K562 (cell line): ENCODE results near the gene APOC4. TPM values are rescaled to one million over a fixed set of nuclear protein-coding genes. Genes with fewer than 3 reads are reported as not detected.

Source experiments
- polyA plus RNA-seq, 8 experiments: library from polyadenylated mRNA; depleted of rRNA in 4 of 8; stranded (reverse) in 5 of 8; unstranded in 3 of 8; fragments of >200 nt; fragmentation: Nextera tagmentation in 2 of 8; fragmentation: Illumina TruSeq in 1 of 8; extraction: Ambion mirVana in 2 of 8; extraction: Trizol in 1 of 8; gene quantifications; 2 replicates each; pipeline versions ENCODE4 v1.2.1 to v1.2.3, GENCODE V29; 2011 to 2014; ENCODE audit warnings: inconsistent platforms in 1 of 8, missing spikeins in 1 of 8
- total RNA-seq, 7 experiments: library from RNA; depleted of rRNA in 6 of 7; stranded (reverse); fragments of >200 nt in 6 of 7; fragmentation: Illumina TruSeq in 2 of 7; extraction: Trizol in 2 of 7; gene quantifications; 2 replicates each; pipeline versions ENCODE4 v1.2.1 to v1.2.3, GENCODE V29; 2011 to 2021; ENCODE audit warnings: low replicate concordance in 1 of 7

The APOC4 gene
- total and polyA plus RNA-seq, 9 of the 15 experiments (the other 6 are each of a cell fraction or from before 2014, with no cell fraction given) = 0.46 TPM; not detected in 8

Other genes with a start within 250 kb of the APOC4 start
Only the 7 nearest of the 18 such genes appear.
- 65.3 and 78.5 TPM in 2 replicates for gene NECTIN2, start 95.9 kb upstream of the APOC4 start, total RNA-seq (2014; rRNA removed)
- 29.8 and 34.9 TPM in 2 replicates for gene NECTIN2, start 95.9 kb upstream of the APOC4 start, total RNA-seq (2014; rRNA removed; fragmentation: Illumina TruSeq; extraction: Trizol)
- 33.8 and 36.5 TPM in 2 replicates for gene NECTIN2, start 95.9 kb upstream of the APOC4 start, total RNA-seq (2015; rRNA removed; fragmentation: Illumina TruSeq; extraction: Trizol)
- 83.6 and 84.8 TPM in 2 replicates for gene NECTIN2, start 95.9 kb upstream of the APOC4 start, total RNA-seq (2021)
- gene NECTIN2, start 95.9 kb upstream of the APOC4 start, polyA plus RNA-seq (2011; rRNA removed) = 32.7 and 73.0 TPM in 2 replicates
- gene NECTIN2, start 95.9 kb upstream of the APOC4 start, polyA plus RNA-seq (2014; fragmentation: Illumina TruSeq; extraction: Trizol) = 92.7 and 94.9 TPM in 2 replicates
- 1 to 10 TPM; 3.9 to 4.9 TPM for gene NECTIN2, start 95.9 kb upstream of the APOC4 start, polyA plus RNA-seq (2014; fragmentation: Nextera tagmentation; extraction: Ambion mirVana)
- gene NECTIN2, start 95.9 kb upstream of the APOC4 start, polyA plus RNA-seq (2014; rRNA removed) = 41.4 and 43.6 TPM in 2 replicates
- 194 and 237 TPM in 2 replicates for gene TOMM40, start 51.0 kb upstream of the APOC4 start, total RNA-seq (2014; rRNA removed)
- 71.1 and 81.5 TPM in 2 replicates for gene TOMM40, start 51.0 kb upstream of the APOC4 start, total RNA-seq (2014; rRNA removed; fragmentation: Illumina TruSeq; extraction: Trizol)
- 165 and 169 TPM in 2 replicates for gene TOMM40, start 51.0 kb upstream of the APOC4 start, total RNA-seq (2015; rRNA removed; fragmentation: Illumina TruSeq; extraction: Trizol)
- gene TOMM40, start 51.0 kb upstream of the APOC4 start, total RNA-seq (2021) = 290 and 296 TPM in 2 replicates
- gene TOMM40, start 51.0 kb upstream of the APOC4 start, polyA plus RNA-seq (2011; rRNA removed) = 101 and 117 TPM in 2 replicates
- gene TOMM40, start 51.0 kb upstream of the APOC4 start, polyA plus RNA-seq (2014; fragmentation: Illumina TruSeq; extraction: Trizol) = 160 and 200 TPM in 2 replicates
- 1 to 10 TPM in 1 of 2 experiments, under 1 TPM in 1; 0.89 to 5.4 TPM for gene TOMM40, start 51.0 kb upstream of the APOC4 start, polyA plus RNA-seq (2014; fragmentation: Nextera tagmentation; extraction: Ambion mirVana)
- 192 and 229 TPM in 2 replicates for gene TOMM40, start 51.0 kb upstream of the APOC4 start, polyA plus RNA-seq (2014; rRNA removed)
- 113 and 122 TPM in 2 replicates for gene APOE, start 36.4 kb upstream of the APOC4 start, total RNA-seq (2014; rRNA removed)
- gene APOE, start 36.4 kb upstream of the APOC4 start, total RNA-seq (2014; rRNA removed; fragmentation: Illumina TruSeq; extraction: Trizol) = 5.9 and 11.8 TPM in 2 replicates
- 180 and 204 TPM in 2 replicates for gene APOE, start 36.4 kb upstream of the APOC4 start, total RNA-seq (2015; rRNA removed; fragmentation: Illumina TruSeq; extraction: Trizol)
- gene APOE, start 36.4 kb upstream of the APOC4 start, total RNA-seq (2021) = 88.7 and 92.0 TPM in 2 replicates
- gene APOE, start 36.4 kb upstream of the APOC4 start, polyA plus RNA-seq (2011; rRNA removed) = 27.5 and 37.5 TPM in 2 replicates
- 17.5 and 32.7 TPM in 2 replicates for gene APOE, start 36.4 kb upstream of the APOC4 start, polyA plus RNA-seq (2014; fragmentation: Illumina TruSeq; extraction: Trizol)
- gene APOE, start 36.4 kb upstream of the APOC4 start, polyA plus RNA-seq (2014; fragmentation: Nextera tagmentation; extraction: Ambion mirVana) = under 1 TPM in 1 of 2 experiments, not detected in 1; 0.14 TPM
- 124 TPM in 2 replicates for gene APOE, start 36.4 kb upstream of the APOC4 start, polyA plus RNA-seq (2014; rRNA removed)
- gene APOC1, start 27.6 kb upstream of the APOC4 start, total RNA-seq (2014; rRNA removed) = 151 and 190 TPM in 2 replicates
- 134 and 155 TPM in 2 replicates for gene APOC1, start 27.6 kb upstream of the APOC4 start, total RNA-seq (2014; rRNA removed; fragmentation: Illumina TruSeq; extraction: Trizol)
- 305 and 312 TPM in 2 replicates for gene APOC1, start 27.6 kb upstream of the APOC4 start, total RNA-seq (2015; rRNA removed; fragmentation: Illumina TruSeq; extraction: Trizol)
- gene APOC1, start 27.6 kb upstream of the APOC4 start, total RNA-seq (2021) = 220 and 308 TPM in 2 replicates
- 115 and 174 TPM in 2 replicates for gene APOC1, start 27.6 kb upstream of the APOC4 start, polyA plus RNA-seq (2011; rRNA removed)
- 239 and 302 TPM in 2 replicates for gene APOC1, start 27.6 kb upstream of the APOC4 start, polyA plus RNA-seq (2014; fragmentation: Illumina TruSeq; extraction: Trizol)
- 100 to 1,000 TPM; 371 to 408 TPM for gene APOC1, start 27.6 kb upstream of the APOC4 start, polyA plus RNA-seq (2014; fragmentation: Nextera tagmentation; extraction: Ambion mirVana)
- 184 and 227 TPM in 2 replicates for gene APOC1, start 27.6 kb upstream of the APOC4 start, polyA plus RNA-seq (2014; rRNA removed)
- gene APOC2, start 3.8 kb downstream of the APOC4 start, total RNA-seq (2014; rRNA removed) = 0.24 TPM in 1 of 2 replicates, not detected in the other
- gene APOC2, start 3.8 kb downstream of the APOC4 start, total RNA-seq (2014; rRNA removed; fragmentation: Illumina TruSeq; extraction: Trizol) = not detected in 2 replicates
- gene APOC2, start 3.8 kb downstream of the APOC4 start, total RNA-seq (2015; rRNA removed; fragmentation: Illumina TruSeq; extraction: Trizol) = 0.33 and 0.60 TPM in 2 replicates
- gene APOC2, start 3.8 kb downstream of the APOC4 start, total RNA-seq (2021) = 0.63 and 0.78 TPM in 2 replicates
- gene APOC2, start 3.8 kb downstream of the APOC4 start, polyA plus RNA-seq (2011; rRNA removed) = 0.47 and 1.1 TPM in 2 replicates
- gene APOC2, start 3.8 kb downstream of the APOC4 start, polyA plus RNA-seq (2014; fragmentation: Illumina TruSeq; extraction: Trizol) = 0.59 TPM in 1 of 2 replicates, not detected in the other
- gene APOC2, start 3.8 kb downstream of the APOC4 start, polyA plus RNA-seq (2014; fragmentation: Nextera tagmentation; extraction: Ambion mirVana) = under 1 TPM; 0.53 TPM
- 0.42 TPM in 1 of 2 replicates, not detected in the other for gene APOC2, start 3.8 kb downstream of the APOC4 start, polyA plus RNA-seq (2014; rRNA removed)
- gene CLPTM1, start 13.1 kb downstream of the APOC4 start, total RNA-seq (2014; rRNA removed) = 27.5 and 61.8 TPM in 2 replicates
- 10.1 and 10.6 TPM in 2 replicates for gene CLPTM1, start 13.1 kb downstream of the APOC4 start, total RNA-seq (2014; rRNA removed; fragmentation: Illumina TruSeq; extraction: Trizol)
- 21.8 and 24.7 TPM in 2 replicates for gene CLPTM1, start 13.1 kb downstream of the APOC4 start, total RNA-seq (2015; rRNA removed; fragmentation: Illumina TruSeq; extraction: Trizol)
- gene CLPTM1, start 13.1 kb downstream of the APOC4 start, total RNA-seq (2021) = 90.2 and 96.0 TPM in 2 replicates
- 28.8 and 53.6 TPM in 2 replicates for gene CLPTM1, start 13.1 kb downstream of the APOC4 start, polyA plus RNA-seq (2011; rRNA removed)
- 80.9 and 88.2 TPM in 2 replicates for gene CLPTM1, start 13.1 kb downstream of the APOC4 start, polyA plus RNA-seq (2014; fragmentation: Illumina TruSeq; extraction: Trizol)
- 1 to 10 TPM in 1 of 2 experiments, under 1 TPM in 1; 0.37 to 2.4 TPM for gene CLPTM1, start 13.1 kb downstream of the APOC4 start, polyA plus RNA-seq (2014; fragmentation: Nextera tagmentation; extraction: Ambion mirVana)
- 42.1 and 44.3 TPM in 2 replicates for gene CLPTM1, start 13.1 kb downstream of the APOC4 start, polyA plus RNA-seq (2014; rRNA removed)
- gene RELB, start 59.2 kb downstream of the APOC4 start, total RNA-seq (2014; rRNA removed) = 0.24 and 0.95 TPM in 2 replicates
- 0.15 and 0.29 TPM in 2 replicates for gene RELB, start 59.2 kb downstream of the APOC4 start, total RNA-seq (2014; rRNA removed; fragmentation: Illumina TruSeq; extraction: Trizol)
- 0.08 and 0.18 TPM in 2 replicates for gene RELB, start 59.2 kb downstream of the APOC4 start, total RNA-seq (2015; rRNA removed; fragmentation: Illumina TruSeq; extraction: Trizol)
- 0.89 and 1.1 TPM in 2 replicates for gene RELB, start 59.2 kb downstream of the APOC4 start, total RNA-seq (2021)
- gene RELB, start 59.2 kb downstream of the APOC4 start, polyA plus RNA-seq (2011; rRNA removed) = 0.24 and 0.35 TPM in 2 replicates
- 0.17 and 0.28 TPM in 2 replicates for gene RELB, start 59.2 kb downstream of the APOC4 start, polyA plus RNA-seq (2014; fragmentation: Illumina TruSeq; extraction: Trizol)
- gene RELB, start 59.2 kb downstream of the APOC4 start, polyA plus RNA-seq (2014; fragmentation: Nextera tagmentation; extraction: Ambion mirVana) = not detected
- 1.1 and 2.1 TPM in 2 replicates for gene RELB, start 59.2 kb downstream of the APOC4 start, polyA plus RNA-seq (2014; rRNA removed)